WERI-Rb-1 (cell line): ENCODE measurements around the gene CPLX4.

ENCODE experiments used
- DNase-seq: peaks from one replicate; pipeline ENCODE4 v3.0.0-alpha.2; 2020
- H3K27ac ChIP-seq: fragments of 250-450 bp; sonication (Bioruptor Pico); 2 replicates; pipeline ENCODE4 v1.5.1; 2020; ENCODE audit warnings: mild to moderate bottlenecking, moderate library complexity
- H3K27me3 ChIP-seq: fragments of 250-450 bp; sonication (Bioruptor Pico); 2 replicates; pipeline ENCODE4 v1.5.1; 2021; ENCODE audit warnings: mild to moderate bottlenecking, low read depth, moderate library complexity; ENCODE audit not compliant: insufficient read depth, severe bottlenecking
- H3K36me3 ChIP-seq: fragments of 250-450 bp; sonication (Bioruptor Pico); 2 replicates; pipeline ENCODE4 v1.5.1; 2020; ENCODE audit warnings: mild to moderate bottlenecking, moderate library complexity
- H3K4me3 ChIP-seq: 2 replicates; pipeline ENCODE4 v1.5.1; 2011; ENCODE audit warnings: low read depth, mild to moderate bottlenecking, control low read depth, low read length
- H3K9me3 ChIP-seq: fragments of 250-450 bp; sonication (Bioruptor Pico); 2 replicates; pipeline ENCODE4 v1.5.1; 2021; ENCODE audit warnings: mild to moderate bottlenecking, moderate library complexity; ENCODE audit not compliant: severe bottlenecking
- CTCF ChIP-seq: IDR thresholded peaks from 2 replicates; pipeline ENCODE4 v1.5.1; 2011; ENCODE audit warnings: low read depth, mild to moderate bottlenecking, control low read depth, inconsistent platforms, low read length

CPLX4 gene

GRCh38 chr18:59343926-59344325 is 25.5 kb upstream of the CPLX4 start:
- Histone ChIP-seq H3K9me3 (no peaks in the 10 kb centered on the region), H3K27me3 (no peaks in the 10 kb centered on the region), H3K36me3 (peaks cover 84% of the 10 kb centered on the region), H3K27ac (no peak overlapping the region), H3K4me3 (no peak overlapping the region)
- DNase-seq: no peak
- TF ChIP-seq CTCF: no peak

- no peak for TF ChIP-seq CTCF
Observed at GRCh38 chr18:59340817-59341216, 22.4 kb upstream of the CPLX4 start.

GRCh38 chr18:59340312-59340711 is 21.9 kb upstream of the CPLX4 start:
- no peak overlapping the region for H3K27ac ChIP-seq
- H3K9me3 ChIP-seq: no peaks in the 10 kb centered on the region
- TF ChIP-seq CTCF: no peak
- no peak overlapping the region for H3K4me3 ChIP-seq
- no peak for DNase-seq
- H3K36me3 ChIP-seq: peaks cover 82% of the 10 kb centered on the region
- H3K27me3 ChIP-seq: no peaks in the 10 kb centered on the region

More at GRCh38 chr18:59340817-59341216, 22.4 kb upstream of the CPLX4 start:
- no peaks in the 10 kb centered on the region for H3K27me3 ChIP-seq
- no peaks in the 10 kb centered on the region for H3K9me3 ChIP-seq
- no peak for DNase-seq
- H3K36me3 ChIP-seq: peaks cover 82% of the 10 kb centered on the region
- H3K27ac ChIP-seq: no peak overlapping the region
- no peak overlapping the region for H3K4me3 ChIP-seq

DNA sequence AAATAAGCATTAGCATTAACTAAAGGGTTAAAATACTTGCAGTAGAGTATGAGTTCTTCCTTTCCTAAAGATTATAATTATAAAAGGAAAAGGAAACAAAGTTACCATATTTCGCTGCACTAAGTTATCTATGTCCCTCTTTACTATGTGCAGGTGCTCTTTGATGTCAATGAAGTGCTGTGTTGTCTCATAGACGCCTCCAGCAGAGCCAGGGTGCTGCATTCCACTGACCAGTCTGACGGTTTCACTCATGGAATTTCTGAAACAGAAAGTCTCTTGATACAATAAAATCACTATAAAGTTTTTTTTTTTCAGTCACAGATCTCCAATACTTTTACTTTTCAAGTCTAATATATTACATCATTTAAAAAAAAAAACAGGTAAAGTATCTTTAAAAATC is 14.5 kb upstream of the CPLX4 start:
- no peak for TF ChIP-seq CTCF
- Histone ChIP-seq H3K36me3 (peaks cover 90% of the 10 kb centered on the region), H3K9me3 (no peaks in the 10 kb centered on the region), H3K27me3 (no peaks in the 10 kb centered on the region), H3K27ac (no peak overlapping the region), H3K4me3 (no peak overlapping the region)
- DNase-seq: no peak

- Histone ChIP-seq H3K9me3 (no peaks in the 10 kb centered on the region), H3K27me3 (no peaks in the 10 kb centered on the region), H3K36me3 (peaks cover 65% of the 10 kb centered on the region), H3K27ac (no peak overlapping the region), H3K4me3 (no peak overlapping the region)
- DNase-seq: no peak
- TF ChIP-seq CTCF: no peak
Observed at GRCh38 chr18:59328683-59329082, 10.2 kb upstream of the CPLX4 start.

DNA sequence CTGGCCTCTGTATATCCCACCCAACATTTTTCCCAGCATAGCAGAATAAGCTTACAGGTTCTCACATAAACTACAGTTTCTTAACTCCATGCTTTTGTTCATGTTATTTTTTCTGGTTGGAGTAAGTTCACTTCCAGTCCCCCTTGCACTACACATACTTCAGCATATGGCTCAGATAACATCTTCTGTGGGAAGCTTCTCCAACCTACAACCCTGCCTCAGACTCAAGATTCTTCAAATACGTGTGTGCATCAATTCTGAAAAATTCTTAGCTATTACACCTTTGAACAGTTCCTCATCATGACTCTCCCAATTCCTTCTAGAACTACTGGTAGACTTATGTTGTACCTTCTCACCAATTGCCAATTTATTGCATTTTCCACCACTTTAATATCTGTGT is 7.5 kb upstream of the CPLX4 start:
- TF ChIP-seq CTCF: no peak
- H3K4me3 ChIP-seq: no peak overlapping the region
- no peak overlapping the region for H3K27ac ChIP-seq
- H3K27me3 ChIP-seq: no peaks in the 10 kb centered on the region
- H3K9me3 ChIP-seq: no peaks in the 10 kb centered on the region
- peaks cover 40% of the 10 kb centered on the region for H3K36me3 ChIP-seq
- DNase-seq: no peak
